GM19467 (cell line): ENCODE results near the gene ATP6V0E1.

Experiments
- ATAC-seq: cut with Tn5 transposase; IDR thresholded peaks from one replicate; pipeline ENCODE4 v1.9.1; 2021; ENCODE audit warnings: mild to moderate bottlenecking, moderate library complexity; ENCODE audit not compliant: unreplicated experiment

The ATP6V0E1 gene

DNA sequence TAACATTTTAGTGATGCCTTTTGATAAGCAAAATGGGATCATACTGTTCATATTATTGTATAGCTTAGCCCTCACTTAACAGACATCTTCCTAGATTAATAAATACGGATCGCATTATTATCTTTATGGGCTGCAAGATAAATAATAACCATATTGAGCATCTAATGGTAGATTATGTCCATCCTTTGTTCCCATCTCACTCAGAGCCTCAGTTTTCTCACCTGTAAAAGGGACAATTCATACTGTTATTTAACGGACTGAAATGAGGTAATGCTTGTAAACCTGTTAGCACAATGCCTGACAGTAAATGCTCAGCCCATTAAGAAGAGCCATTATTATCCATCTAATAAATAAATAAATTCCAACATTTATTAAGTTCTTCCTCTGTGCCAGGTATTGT lies 27.3 kb upstream of the ATP6V0E1 start:
- no peak for ATAC-seq

DNA sequence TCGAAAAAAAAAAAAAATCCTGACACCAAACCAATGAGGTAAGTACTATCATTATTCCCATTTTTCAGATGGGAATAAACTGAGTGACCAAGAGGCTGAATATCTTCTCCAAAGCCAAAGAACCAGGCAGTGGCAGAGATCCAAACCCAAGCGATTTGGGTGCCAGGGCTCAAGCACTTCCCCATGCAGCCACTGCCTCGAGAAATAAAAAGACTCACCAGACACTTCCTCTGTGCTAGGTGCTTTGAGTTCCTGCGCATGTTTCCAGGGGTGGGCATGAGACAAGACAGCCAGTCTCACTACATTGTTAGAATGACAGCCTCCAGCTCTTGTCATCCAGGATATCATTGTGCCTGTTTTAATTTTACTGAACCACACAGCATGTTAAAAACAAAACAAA lies 26.6 kb upstream of the ATP6V0E1 start:
- no peak for ATAC-seq

DNA sequence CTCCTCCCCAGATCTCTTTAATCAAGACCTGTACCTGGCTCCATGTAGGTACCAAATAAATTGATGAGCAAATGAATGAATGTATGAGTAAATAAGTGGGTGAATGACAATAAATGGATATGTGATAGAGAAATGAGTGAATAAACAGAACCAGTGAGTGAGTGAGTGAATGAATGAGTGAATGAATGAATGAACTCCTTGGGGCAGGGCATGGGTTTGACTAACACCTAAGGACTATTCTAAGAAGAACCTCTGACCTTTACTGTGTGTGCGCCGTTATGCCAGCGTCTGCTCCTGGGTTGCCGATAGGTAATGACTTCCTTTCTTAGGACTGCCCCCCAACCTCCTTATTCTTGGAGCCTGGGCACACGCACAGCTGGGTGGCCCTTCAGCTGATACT lies 26.1 kb upstream of the ATP6V0E1 start:
- no peak for ATAC-seq

DNA sequence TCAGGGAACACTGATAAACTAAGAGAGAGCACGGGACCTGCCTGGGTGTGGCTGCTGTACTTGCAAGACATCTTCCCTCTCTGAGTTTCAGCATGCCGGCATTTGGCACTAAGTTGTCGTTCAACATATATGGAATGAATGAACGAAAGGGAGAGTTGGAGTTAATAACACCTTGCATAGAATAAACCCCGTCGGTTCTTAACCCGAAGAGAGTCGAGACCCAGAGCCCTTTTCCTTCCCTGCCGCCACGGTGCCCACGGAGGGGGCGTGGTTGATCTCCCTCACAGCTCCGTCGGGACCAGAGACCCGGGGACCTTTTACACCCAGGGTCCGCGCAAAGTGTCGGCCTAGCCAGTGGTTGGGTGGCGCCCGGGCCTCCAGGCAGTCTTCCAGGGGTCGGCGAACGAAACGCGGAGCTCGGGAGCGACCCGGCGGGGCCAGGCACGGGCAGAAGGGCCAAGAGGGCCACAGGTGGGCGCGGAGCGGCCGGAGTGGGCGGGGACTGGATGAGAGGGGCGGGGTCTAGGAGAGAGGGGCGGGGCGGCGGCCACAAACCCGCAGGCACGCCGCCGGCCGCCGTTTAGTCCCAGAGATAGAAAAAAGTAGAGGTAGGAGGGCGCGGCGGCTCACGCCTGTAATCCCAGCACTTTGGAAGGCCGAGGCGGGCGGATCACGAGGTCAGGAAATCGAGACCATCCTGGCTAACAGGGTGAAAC lies 25.1 kb upstream of the ATP6V0E1 start:
- peak; percentile 55 for ATAC-seq

DNA sequence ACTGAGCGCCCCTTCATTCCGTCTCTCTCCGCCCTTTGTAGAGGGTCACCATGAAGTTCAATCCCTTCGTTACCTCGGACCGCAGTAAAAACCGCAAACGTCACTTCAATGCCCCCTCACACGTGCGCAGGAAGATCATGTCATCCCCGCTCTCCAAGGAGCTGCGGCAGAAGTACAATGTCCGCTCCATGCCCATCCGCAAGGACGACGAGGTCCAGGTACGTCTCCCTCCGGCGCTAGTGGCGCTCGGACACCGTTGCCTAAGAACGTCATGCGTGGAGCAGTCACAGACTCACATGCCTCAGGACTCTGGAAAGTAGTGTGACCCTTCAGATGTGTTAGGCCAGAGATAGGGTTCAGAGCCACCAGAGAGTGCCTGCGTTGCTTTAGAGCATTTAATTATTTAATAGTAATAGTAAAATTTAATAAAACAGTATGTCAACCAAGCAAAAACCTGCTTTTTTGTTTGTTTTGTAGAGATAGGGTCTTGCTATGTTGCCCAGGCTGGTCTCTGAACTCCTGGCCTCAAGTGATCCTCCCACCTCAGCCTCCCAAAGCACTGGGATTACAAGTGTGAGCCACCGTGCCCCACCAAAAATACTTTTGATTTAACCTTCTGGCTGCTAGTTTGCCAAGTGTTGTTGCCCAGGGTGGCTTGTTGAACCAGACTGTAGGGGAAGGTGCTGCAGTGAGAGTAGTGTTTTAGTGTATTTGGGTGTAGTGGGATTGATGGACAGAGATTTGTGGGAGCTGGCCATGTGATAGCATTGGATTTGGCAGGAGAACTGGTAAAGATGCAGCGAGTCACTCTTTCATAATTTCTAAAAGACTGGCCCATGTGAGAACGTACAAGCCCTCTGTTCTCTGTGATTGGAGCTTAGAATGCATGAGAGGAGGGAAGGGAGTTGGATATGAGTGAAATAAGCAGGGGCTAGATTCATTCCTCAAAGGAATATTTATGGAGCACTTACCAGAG lies 23.5 kb upstream of the ATP6V0E1 start:
- ATAC-seq: no peak

DNA sequence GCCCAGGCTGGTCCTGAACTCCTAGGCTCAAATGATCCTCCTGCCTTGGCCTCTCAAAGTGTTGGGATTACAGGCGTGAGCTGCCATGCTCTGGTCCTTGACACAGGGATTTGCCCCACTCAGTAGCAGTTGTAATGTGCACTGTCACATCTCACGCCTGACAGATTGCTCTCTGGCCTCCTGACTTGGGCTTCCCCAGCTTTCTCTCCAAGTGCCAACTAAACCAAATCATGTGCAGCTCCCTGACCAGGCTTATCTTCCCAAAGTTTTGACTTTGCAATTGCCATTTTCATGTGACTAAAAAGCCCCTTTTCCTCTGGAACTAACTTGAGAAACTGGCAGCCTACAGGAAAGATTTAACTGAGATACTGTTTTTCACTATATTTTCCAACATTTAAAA lies 13.7 kb upstream of the ATP6V0E1 start:
- no peak for ATAC-seq

DNA sequence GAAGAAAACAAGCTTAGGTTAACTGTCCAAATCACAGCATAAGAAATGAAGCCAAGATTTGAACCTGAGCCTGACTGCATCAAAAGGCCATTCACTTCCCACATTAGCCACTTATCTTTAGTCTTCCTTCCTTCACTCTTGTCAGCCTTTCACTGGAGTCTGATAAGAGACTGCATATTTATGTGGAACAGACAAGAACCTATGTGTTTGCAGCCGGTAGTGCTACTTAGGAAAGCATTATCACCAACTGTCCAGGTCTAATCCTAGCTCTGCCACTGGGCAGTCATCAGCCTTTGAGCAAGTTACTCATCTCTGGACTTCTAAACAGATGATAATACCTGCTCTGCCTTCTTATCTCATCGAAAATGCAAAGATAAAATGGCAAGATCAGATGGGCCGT lies 12.1 kb upstream of the ATP6V0E1 start:
- ATAC-seq: no peak

DNA sequence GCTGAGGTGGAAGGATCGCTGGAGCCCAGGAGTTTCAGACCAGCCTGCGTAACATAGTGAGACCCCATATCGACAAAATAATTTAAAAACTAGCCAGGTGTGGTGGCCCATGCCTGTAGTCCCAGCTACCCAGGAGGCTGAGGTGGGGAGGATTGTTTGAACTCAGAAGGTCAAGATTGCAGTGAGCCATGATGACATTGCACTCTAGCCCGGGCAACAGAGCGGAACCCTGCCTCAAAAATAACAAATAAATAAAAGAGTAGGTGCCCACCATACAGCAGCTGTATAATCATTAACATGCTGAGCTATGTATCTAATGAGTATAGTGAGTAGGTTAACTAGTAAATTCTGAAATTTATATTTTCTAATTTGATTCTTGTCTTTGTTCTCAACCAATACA lies 11.0 kb upstream of the ATP6V0E1 start:
- no peak for ATAC-seq

DNA sequence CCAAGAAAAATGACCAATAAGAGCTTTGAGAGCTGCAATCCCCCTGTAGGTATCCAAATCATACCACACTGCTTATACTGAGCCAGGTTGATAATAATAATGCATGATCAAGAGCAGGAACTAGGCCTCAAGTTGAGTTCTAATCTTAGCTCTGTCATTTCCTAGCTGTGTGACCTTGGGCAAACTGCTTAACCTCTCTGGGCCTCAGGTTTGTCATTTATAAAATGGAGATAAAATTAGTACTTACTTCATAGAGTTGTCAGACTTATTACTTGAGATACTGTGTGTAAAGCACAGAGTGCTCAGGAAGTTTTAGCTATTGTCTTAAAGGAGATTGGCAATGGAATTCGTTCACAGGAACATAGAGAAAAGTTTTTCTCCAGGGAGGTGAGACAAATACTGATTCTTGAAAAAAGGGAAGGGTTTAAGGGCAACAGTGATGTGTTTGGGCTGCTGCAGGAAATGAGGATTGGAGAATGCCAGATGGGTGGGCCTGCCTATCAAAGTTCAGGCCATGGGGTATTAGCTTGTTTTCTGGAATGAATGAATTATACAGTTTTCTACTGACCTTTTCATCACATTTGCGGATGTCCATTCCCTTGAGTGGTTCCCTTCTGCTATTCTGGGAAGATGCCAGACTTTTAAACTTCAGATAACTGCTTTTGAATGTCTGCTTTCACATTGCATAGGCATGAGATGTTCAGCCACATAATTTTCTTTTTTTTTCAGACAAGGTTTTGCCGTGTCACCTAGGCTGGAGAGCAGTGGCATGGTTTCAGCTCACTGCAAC lies 10.2 kb upstream of the ATP6V0E1 start:
- ATAC-seq: no peak

DNA sequence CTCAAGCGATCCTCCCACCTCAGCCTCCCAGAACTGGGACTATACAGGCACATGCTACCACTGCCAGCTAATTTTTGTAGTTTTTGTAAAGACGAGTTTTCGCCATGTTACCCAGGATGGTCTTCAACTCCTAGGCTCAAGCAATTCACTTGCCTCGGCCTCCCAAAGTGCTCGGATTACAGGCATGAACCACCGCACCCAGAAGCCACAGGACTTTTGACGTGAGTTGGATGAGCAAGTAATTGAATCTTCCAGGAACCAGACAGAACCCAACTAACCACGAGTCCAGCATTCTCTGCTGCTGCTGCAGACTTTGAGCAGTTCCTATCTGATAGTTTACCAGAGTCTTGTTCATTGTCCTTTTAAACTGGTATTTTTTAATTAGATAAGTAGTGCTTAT lies 9.6 kb upstream of the ATP6V0E1 start:
- ATAC-seq: no peak

DNA sequence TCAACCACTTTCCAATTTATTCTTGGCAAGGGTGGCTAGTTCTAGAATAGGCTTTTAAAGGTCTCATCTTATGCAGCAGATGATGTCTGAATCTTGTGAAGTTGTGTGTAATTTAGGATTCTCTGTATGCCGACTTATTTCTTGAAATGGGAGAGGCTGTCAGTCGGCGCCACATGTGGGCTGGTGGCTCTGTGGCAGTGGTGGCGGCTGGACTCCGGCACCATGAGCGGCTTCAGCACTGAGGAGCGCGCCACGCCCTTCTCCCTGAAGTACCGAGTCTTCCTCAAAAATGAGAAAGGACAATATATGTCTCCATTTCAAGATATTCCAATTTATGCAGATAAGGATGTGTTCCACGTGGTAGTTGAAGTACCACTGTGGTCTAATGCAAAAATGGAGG lies 8.3 kb upstream of the ATP6V0E1 start:
- ATAC-seq: no peak

DNA sequence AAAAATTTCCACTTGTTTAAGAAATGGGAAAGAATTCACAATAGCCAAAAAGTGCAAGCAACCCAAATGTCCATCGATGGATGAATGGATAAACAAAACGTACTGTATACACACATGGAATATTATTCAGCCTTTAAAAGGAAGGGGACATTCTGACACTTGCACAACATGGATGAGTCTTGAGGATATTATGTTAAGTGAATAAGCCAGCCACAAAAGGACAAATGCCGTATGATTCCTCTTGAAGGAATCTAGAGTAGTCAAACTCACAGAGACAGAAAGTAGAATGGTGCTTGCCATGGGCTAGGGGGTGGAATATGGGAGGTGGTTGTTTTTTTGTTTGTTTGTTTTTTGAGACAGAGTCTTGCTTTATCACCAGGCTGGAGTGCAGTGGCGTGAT lies 3.8 kb upstream of the ATP6V0E1 start:
- no peak for ATAC-seq

DNA sequence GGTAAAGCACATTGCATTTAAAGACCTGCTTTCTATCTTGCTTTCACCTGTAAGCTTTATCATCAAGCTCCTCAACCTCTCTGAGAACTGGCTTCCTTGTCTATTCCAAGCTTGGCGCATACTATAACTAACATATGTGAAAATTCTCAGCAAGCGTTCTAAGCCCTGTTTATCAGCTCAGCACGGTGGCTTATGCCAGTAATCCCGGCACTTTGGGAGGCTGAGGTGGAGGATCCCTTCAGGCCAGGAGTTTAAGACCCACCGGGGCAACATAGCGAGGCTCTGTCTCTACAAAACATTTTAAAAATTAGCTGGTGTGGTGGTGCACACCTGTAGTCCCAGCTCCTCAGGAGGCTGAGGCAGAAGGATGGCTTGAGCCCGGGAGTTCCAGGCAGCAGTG lies 1.6 kb upstream of the ATP6V0E1 start:
- ATAC-seq: no peak

DNA sequence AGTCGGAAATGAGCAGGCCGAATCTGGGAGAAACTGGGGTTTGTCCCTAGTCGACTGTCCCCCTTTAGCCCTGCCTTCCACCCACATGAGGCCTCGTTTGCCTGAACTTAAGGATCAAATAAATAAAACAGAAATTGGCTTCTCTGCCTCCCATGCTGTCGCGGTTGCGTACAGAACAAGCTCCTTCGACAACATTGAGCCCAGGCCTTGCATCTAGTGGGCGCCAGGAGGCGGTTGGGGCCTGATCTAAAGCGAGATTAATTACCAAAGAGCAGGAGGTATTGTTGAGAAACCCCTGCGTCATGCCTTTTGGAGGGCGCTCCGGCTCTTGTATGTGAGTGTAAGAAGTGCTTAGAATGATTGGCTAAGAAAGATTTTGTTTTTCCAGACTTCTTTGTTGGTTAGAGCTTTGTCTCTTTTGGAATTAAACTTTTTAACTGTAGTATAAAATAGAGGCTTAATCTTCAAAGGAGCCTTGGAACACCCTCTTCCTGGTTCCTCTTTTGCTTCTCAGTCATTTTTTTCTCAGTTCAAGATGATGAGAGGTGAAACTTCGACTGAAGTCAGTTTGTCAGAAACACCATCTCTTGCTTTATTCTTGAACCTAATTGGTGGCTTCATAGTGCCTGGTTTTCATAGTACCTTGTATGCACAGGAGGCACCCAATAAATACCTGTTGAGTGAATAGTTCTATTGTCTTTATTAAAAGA lies 828 bp downstream of the ATP6V0E1 start:
- peak; percentile 45 for ATAC-seq

DNA sequence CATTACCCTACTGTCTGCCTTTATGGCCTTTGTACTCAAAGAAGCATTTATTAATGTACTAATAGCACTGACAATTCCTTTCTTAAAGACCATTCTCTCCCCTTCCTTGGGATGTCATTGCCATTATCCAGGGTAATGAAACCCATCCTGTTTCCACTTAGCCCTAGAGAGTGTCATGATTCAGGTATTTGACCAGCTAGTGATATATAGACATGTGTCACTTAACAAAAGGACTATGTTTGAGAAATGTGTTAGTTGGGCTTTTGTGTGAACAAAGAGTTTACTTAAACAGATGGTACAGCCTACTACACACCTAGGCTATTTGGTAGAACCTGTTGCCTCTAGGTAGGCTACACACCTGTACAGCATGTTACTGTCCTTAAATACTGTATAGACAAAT lies 2.0 kb downstream of the ATP6V0E1 start:
- no peak for ATAC-seq

DNA sequence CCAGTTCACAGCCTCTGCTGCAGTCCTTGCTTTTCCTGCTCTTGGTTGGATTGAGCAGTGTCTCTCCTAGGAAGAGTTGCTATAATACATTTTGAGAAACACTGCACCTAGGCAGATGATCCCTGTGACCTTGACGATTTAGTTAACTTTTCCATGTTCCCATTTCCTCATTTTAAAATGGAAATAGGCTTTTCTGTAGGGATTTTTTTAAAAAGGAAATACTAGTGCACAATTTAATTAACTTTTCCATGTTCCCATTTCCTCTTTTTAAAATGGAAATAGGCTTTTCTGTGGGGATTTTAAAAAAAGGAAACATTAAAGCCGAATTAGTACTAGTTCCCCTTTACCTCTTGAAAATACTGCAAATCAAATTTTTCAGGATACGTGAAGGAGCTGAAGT lies 4.7 kb downstream of the ATP6V0E1 start:
- no peak for ATAC-seq

DNA sequence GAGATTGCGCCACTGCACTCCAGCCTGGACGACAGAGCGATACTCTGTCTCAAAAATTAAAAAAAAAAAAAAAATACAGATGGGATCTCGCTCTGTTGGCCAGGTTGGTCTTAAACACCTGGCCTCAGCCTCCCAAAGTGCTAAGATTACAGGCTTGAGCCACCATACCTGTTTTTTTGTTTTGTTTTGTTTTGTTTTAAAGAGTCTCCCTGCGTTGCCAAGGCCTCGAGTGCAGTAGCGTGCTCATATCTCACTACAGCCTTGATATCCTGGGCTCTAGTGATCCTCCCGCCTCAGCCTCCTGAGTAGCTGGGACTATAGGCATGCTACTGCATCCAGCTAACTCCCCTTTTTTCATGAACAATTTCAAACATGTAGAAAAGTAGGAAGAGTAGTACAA lies 7.2 kb downstream of the ATP6V0E1 start:
- no peak for ATAC-seq

DNA sequence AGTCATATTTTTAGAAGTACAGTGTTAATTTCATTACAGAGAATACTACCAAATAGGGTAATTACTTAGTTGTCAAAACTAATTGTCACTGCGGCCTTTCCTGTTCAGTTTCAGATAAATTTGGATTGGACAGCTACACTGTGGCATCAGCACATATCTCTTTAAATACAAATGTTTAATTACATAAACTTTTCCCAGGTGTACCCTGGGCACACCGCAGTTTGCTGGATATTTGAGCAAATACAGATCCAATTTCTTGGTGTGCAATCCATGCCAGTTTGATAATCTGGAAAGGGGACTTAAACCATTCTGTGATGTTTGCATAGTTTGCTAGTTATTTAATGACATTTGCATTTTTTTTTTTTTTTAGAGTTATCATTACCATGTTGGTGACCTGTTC lies 10.8 kb downstream of the ATP6V0E1 start:
- no peak for ATAC-seq

DNA sequence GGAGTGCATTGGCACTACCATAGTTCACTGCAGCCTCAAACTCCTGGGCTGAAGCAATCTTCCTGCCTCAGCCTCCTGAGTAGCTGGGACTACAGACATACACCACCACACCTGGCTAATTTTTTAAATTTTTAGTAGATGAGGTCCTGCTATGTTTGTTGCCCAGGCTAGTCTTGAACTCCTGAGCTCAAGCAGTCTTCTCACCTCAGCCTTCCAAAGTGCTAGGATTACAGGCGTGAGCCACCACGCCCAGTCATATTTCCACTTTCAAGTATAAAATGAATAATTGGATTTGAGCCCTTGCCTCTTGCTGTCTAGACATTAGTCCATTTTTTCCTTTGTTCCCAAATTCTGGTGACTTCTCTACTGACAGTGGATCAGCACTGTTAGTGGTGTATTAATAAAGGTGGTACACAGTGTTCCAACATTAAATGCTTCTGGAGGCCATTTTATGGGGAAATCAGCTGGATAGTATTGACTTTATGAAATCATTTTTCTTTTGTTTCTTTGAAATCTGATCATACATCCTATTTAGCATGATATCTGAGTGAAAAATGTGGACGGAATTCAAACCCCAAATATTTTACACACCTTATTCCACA lies 15.9 kb downstream of the ATP6V0E1 start:
- ATAC-seq: no peak

DNA sequence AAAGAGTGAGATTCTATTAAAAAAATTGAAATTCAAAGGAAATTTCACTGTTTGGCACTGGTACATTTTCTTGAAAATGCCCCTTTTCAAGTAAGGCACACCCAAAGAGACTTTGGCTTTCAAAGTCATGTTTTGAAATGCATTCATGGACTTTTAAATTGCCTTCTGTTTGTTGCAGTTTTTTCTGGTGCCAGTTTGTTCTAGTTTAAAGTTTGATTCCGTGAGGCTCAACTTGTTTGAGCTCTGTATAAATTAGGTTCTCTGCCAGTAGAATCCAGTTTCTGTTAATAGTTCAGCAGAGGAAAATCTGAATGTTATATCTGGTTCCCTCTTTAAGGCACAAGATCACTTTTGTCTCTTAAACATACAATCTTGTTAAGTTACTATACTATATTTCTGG lies 16.4 kb downstream of the ATP6V0E1 start:
- no peak for ATAC-seq
